Psoas muscle (tissue), 8 donors: Measurements from ENCODE around the gene UGT1A10. TPM values are rescaled to one million over a fixed set of nuclear protein-coding genes. Genes with fewer than 3 reads are reported as not detected.

ENCODE experiments used
- ATAC-seq, 4 donors: fragments of 200-7000 bp; cut with Tn5 transposase; one replicate each; pipeline ENCODE4 v1.9.1; 2020; ENCODE audit warnings: moderate library complexity in 3 of 4, mild to moderate bottlenecking in 2 of 4
- DNase-seq, 2 donors: peaks; one replicate each; pipeline ENCODE4 v3.0.0-alpha.2; 2020
- H3K27ac ChIP-seq: fragments of 200-600 bp; one replicate; pipeline ENCODE4 v1.8.0; 2022
- H3K27me3 ChIP-seq, 3 donors: fragments of 200-600 bp in 1 of 3; one replicate each; pipeline versions ENCODE4 v1.6.1 to v1.8.0; 2013 to 2022; ENCODE audit warnings: low read length in 2 of 3, mild to moderate bottlenecking in 2 of 3, moderate library complexity in 1 of 3; ENCODE audit not compliant: insufficient read depth in 3 of 3
- H3K36me3 ChIP-seq, 2 donors: fragments of 200-600 bp in 1 of 2; one replicate each; pipeline versions ENCODE4 v1.6.1 to v1.8.0; 2013 to 2022; ENCODE audit warnings: low read depth in 1 of 2, mild to moderate bottlenecking in 1 of 2, moderate library complexity in 1 of 2; ENCODE audit not compliant: insufficient read depth in 1 of 2
- H3K4me1 ChIP-seq: fragments of 200-600 bp; one replicate; pipeline ENCODE4 v1.8.0; 2022
- H3K4me3 ChIP-seq: fragments of 200-600 bp; one replicate; pipeline ENCODE4 v1.8.0; 2022; ENCODE audit warnings: mild to moderate bottlenecking
- H3K9me3 ChIP-seq: fragments of 200-600 bp; one replicate; pipeline ENCODE4 v1.8.0; 2022
- WGBS, 3 donors: extraction: QIAGEN DNeasy Blood & Tissue Kit; methylation state at CpG; one replicate each; pipeline versions ENCODE4 v1.1.6 to v1.1.7; 2013; 5-methylcytosine and 5-hydroxymethylcytosine counted together
- intact Hi-C, 2 donors: fragments of 100-400 bp; cut with DNase I; formaldehyde crosslinking; loops; one replicate each; pipeline versions ENCODE4 v1.11.0 to v1.14.2; 2022
- polyA plus RNA-seq, 3 donors: library from polyadenylated mRNA; stranded (reverse); fragments of 200-250 nt; gene quantifications; one replicate each; pipeline ENCODE4 v1.2.3, GENCODE V29; 2013
- total RNA-seq, 4 donors: library from RNA; stranded (reverse); fragmentation: NEBNext Ultra II Directional in 2 of 4; extraction: Animal tissue kit (Norgen Biotek cat#: 25700) in 2 of 4; gene quantifications; one replicate each; pipeline versions ENCODE4 v1.2.1 to v1.2.4, GENCODE V29; 2021 to 2023
- TF ChIP-seq, protein P1 (sequence below): fragments of 200-600 bp; IDR thresholded peaks from one replicate; pipeline ENCODE4 v1.8.0; 2022; ENCODE audit warnings: antibody characterized with exemption
- donor health status: healthy with polysubstance abuse.
- donor health status: DM: no; HTN: no; CAD: no; lungs with moderate emphysema.
- donor health status: Bipolar disorder and iron deficiency.
- donor health status: healthy.
- donor health status: DM: yes; HTN: yes; CAD: no.
- donor health status: DM: no; HTN: no; CAD: no.
- donor health status: DM: no; HTN: no; CAD: no.
- donor health status: DM: yes; HTN: yes; CAD: no.

UGT1A10 gene
- total and polyA plus RNA-seq, 7 donors: 0.03 TPM; not detected in 6

GRCh38 chr2:233679196-233679595 is 42.9 kb downstream of the UGT1A10 start:
- intact Hi-C loops: no loop called here
- no peak overlapping the region for H3K27ac ChIP-seq
- no peaks in the 10 kb centered on the region for H3K4me1 ChIP-seq
- H3K9me3 ChIP-seq: no peaks in the 10 kb centered on the region
- no peaks in the 10 kb centered on the region for H3K27me3 ChIP-seq
- DNase-seq (no peak), ATAC-seq (no peak)
- TF ChIP-seq, protein P1, sequence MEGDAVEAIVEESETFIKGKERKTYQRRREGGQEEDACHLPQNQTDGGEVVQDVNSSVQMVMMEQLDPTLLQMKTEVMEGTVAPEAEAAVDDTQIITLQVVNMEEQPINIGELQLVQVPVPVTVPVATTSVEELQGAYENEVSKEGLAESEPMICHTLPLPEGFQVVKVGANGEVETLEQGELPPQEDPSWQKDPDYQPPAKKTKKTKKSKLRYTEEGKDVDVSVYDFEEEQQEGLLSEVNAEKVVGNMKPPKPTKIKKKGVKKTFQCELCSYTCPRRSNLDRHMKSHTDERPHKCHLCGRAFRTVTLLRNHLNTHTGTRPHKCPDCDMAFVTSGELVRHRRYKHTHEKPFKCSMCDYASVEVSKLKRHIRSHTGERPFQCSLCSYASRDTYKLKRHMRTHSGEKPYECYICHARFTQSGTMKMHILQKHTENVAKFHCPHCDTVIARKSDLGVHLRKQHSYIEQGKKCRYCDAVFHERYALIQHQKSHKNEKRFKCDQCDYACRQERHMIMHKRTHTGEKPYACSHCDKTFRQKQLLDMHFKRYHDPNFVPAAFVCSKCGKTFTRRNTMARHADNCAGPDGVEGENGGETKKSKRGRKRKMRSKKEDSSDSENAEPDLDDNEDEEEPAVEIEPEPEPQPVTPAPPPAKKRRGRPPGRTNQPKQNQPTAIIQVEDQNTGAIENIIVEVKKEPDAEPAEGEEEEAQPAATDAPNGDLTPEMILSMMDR: no peak
- H3K4me3 ChIP-seq: no peak overlapping the region
- 68 to 73% (median 72%) methylated on average over 4 of the region's 4 CpGs for WGBS, 3 donors
- no peaks in the 10 kb centered on the region for H3K36me3 ChIP-seq

DNA sequence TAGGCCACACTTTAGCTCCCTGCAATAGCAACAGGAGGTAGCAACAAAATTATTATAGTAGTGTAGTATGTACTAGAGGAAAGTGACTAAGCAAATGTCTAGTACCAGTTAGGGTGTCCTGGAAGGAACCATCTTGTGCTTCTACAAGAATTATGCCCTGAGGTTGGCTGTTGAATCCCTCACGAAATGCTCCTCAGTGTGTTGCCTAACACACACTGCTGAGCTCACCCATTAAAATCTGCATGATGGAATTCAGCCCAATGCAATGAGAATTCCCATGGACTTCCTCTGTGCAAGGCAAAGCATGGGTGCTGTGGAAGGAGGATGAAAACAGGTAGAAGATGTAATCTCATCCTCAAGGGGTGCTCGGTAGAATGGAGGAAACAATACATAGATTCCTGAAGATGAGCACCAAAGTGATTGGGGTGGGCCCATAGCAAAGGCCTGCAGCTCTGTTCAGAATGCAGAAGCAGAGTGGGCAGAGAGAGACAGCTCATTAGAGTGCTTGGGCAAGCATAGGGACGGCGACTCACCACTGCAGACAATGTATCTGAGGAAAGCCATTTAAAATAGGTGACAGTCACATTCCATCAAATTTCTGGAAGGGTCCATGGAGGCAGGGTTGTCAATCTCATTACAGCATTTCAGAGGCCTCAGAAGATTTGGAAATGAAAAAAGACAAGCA is 44.3 kb downstream of the UGT1A10 start:
- no peaks in the 10 kb centered on the region for H3K27me3 ChIP-seq
- no peak overlapping the region for H3K4me3 ChIP-seq
- H3K36me3 ChIP-seq: no peaks in the 10 kb centered on the region
- TF ChIP-seq, protein P1: no peak
- H3K27ac ChIP-seq: no peak overlapping the region
- DNase-seq (no peak), ATAC-seq (no peak)
- H3K4me1 ChIP-seq: no peaks in the 10 kb centered on the region
- WGBS, 3 donors: 76 to 91% (median 90%) methylated on average over 4 of the region's 4 CpGs
- intact Hi-C loops: no loop called here
- H3K9me3 ChIP-seq: no peaks in the 10 kb centered on the region

DNA sequence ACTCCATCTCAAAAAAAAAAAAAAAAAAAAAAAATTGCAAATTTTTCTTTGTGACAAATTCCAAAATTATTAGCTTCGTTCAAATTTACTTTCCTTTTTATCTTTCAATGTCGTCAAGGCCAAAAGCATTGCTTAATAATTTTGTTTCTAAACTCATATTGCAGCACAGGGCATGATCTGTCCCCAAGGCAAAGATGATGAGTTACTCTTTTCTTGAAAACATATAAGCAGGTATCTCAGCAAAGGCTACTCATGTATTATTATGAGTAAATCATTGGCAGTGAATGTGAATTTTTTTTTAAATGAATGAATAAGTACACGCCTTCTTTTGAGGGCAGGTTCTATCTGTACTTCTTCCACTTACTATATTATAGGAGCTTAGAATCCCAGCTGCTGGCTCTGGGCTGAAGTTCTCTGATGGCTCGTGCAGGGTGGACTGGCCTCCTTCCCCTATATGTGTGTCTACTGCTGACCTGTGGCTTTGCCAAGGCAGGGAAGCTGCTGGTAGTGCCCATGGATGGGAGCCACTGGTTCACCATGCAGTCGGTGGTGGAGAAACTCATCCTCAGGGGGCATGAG is 45.4 kb downstream of the UGT1A10 start, which contains the start of gene UGT1A7:
UGT1A7 (plus strand) TSS at position 381 of the 579 bp plus-strand sequence; CDS start at position 418, 37 bp downstream.
- no peaks in the 10 kb centered on the region for H3K36me3 ChIP-seq
- H3K4me3 ChIP-seq: no peak within 1 kb of the TSS
- peaks cover 0 to 2% (median 0%) of the 10 kb centered on the region in 3 donors for H3K27me3 ChIP-seq
- ATAC-seq (no peak), DNase-seq (no peak)
- intact Hi-C loops: no loop called here
- TF ChIP-seq, protein P1: no peak
- no peaks in the 10 kb centered on the region for H3K9me3 ChIP-seq
- H3K4me1 ChIP-seq: no peaks in the 10 kb centered on the region
- no peak within 1 kb of the TSS for H3K27ac ChIP-seq
- 68 to 74% (median 69%) methylated on average over 5 of the region's 5 CpGs for WGBS, 3 donors

DNA sequence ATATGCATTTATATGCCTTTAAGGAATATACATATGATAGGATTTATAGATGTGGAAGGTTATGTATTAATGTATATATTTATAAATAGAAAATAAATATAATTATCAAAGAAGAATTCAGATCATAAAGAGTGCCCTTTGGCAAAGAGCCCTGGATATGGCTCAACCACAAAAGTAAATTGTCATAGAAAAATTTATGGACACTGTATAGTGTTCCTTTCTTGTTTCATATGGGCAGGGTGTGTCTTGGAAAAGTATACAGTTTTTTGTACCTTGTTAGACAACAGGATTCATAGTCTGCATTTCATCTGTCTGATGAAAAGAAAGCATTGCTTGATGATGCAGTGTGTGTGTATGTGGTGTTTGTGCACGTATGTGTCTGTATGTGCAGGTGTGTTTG is 48.4 kb downstream of the UGT1A10 start:
- no peak overlapping the region for H3K4me3 ChIP-seq
- no peak for DNase-seq
- H3K4me1 ChIP-seq: no peaks in the 10 kb centered on the region
- H3K9me3 ChIP-seq: no peaks in the 10 kb centered on the region
- no peak overlapping the region for H3K27ac ChIP-seq
- intact Hi-C loops: no loop called here
- no peak for ATAC-seq
- WGBS, 3 donors: 68 to 76% (median 75%) methylated on average over 1 of the region's 1 CpG
- H3K27me3 ChIP-seq: peaks cover 0 to 4% (median 0%) of the 10 kb centered on the region in 3 donors
- TF ChIP-seq, protein P1: no peak
- no peaks in the 10 kb centered on the region for H3K36me3 ChIP-seq
